Measurements from ENCODE around the gene FOXP3. TPM values are rescaled to one million over a fixed set of nuclear protein-coding genes. Genes with fewer than 3 reads are reported as not detected.
A peak's percentile ranks its signal among the peaks of the same experiment; 100 is the strongest.

The FOXP3 gene
- total RNA-seq, 1 donor from 2014 or later: not detected

DNA sequence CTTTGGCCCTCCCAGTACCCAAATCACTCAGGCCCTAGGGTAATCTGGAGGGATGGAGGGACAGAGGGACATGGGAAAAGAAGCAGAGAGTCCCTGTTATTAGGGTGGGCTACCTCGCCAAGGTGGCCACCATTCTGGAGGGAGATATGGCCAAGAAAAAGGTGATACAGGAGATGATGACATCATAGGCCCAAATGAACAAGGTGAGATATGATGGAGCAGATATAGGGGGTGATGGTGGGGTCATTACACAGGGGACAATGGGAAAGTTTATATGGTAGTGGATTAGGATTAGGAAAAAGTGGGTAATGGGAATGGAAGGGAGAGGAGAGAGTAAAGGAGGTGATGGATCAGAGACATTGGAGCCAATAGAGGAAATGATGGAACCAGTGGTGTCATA is 51.6 kb downstream of the FOXP3 start:
- TF ChIP-seq CTCF (IDR thresholded peaks at IDR 0.05; ENCODE audit: borderline replicate concordance): no peak
- Histone ChIP-seq H3K36me3 (no peaks in the 10 kb centered on the region), H3K27ac (replicated peaks) (no peak overlapping the region), H3K4me3 (no peak overlapping the region), H3K9me3 (replicated peaks) (no peaks in the 10 kb centered on the region), H3K27me3 (ENCODE audit: low read depth) (no peaks in the 10 kb centered on the region), H3K4me1 (no peaks in the 10 kb centered on the region)
- no peak for DNase-seq
- intact Hi-C loops (cut with micrococcal nuclease): no loop called here

DNA sequence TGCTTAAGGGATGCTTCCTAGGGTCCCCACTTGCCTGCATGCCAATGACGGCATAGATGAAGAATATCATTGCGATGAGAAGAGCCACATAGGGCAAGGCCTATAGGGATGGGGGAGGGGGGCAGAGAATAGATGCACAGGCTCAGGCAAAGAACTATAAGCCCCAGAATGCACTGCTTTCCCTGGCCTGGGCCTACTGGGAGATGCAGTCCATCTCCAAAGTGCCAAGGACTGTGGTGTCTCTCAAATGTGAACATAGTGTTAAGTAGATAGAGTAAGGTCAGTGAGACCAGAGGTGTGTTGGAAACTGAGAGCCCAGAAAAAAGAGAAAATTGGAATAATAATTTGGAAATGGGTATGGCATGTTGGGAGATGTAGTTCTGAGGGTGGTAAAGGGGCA is 52.3 kb downstream of the FOXP3 start:
- H3K4me1 ChIP-seq: no peaks in the 10 kb centered on the region
- intact Hi-C loops (cut with micrococcal nuclease): no loop called here
- TF ChIP-seq CTCF (IDR thresholded peaks at IDR 0.05; ENCODE audit: borderline replicate concordance): no peak
- no peaks in the 10 kb centered on the region for H3K9me3 ChIP-seq (replicated peaks)
- H3K36me3 ChIP-seq: no peaks in the 10 kb centered on the region
- no peak for DNase-seq
- H3K27me3 ChIP-seq (ENCODE audit: low read depth): no peaks in the 10 kb centered on the region
- no peak overlapping the region for H3K4me3 ChIP-seq
- no peak overlapping the region for H3K27ac ChIP-seq (replicated peaks)

GRCh38 chrX:49211074-49211473 is 53.4 kb downstream of the FOXP3 start:
- no peak for TF ChIP-seq CTCF (IDR thresholded peaks at IDR 0.05; ENCODE audit: borderline replicate concordance)
- intact Hi-C loops (cut with micrococcal nuclease): no loop called here
- H3K4me1 ChIP-seq: no peaks in the 10 kb centered on the region
- H3K9me3 ChIP-seq (replicated peaks): no peaks in the 10 kb centered on the region
- no peak for DNase-seq
- H3K4me3 ChIP-seq: no peak overlapping the region
- no peaks in the 10 kb centered on the region for H3K36me3 ChIP-seq
- no peak overlapping the region for H3K27ac ChIP-seq (replicated peaks)
- no peaks in the 10 kb centered on the region for H3K27me3 ChIP-seq (ENCODE audit: low read depth)

- H3K4me1 ChIP-seq: no peaks in the 10 kb centered on the region
- H3K27ac ChIP-seq (replicated peaks): no peak overlapping the region
- no peaks in the 10 kb centered on the region for H3K9me3 ChIP-seq (replicated peaks)
- no peak for TF ChIP-seq CTCF (IDR thresholded peaks at IDR 0.05; ENCODE audit: borderline replicate concordance)
- no peaks in the 10 kb centered on the region for H3K36me3 ChIP-seq
- H3K4me3 ChIP-seq: no peak overlapping the region
- no peak for DNase-seq
- no peaks in the 10 kb centered on the region for H3K27me3 ChIP-seq (ENCODE audit: low read depth)
- intact Hi-C loops (cut with micrococcal nuclease): no loop called here
These were observed 54.1 kb downstream of the FOXP3 start for GRCh38 chrX:49210406-49210805.

DNA sequence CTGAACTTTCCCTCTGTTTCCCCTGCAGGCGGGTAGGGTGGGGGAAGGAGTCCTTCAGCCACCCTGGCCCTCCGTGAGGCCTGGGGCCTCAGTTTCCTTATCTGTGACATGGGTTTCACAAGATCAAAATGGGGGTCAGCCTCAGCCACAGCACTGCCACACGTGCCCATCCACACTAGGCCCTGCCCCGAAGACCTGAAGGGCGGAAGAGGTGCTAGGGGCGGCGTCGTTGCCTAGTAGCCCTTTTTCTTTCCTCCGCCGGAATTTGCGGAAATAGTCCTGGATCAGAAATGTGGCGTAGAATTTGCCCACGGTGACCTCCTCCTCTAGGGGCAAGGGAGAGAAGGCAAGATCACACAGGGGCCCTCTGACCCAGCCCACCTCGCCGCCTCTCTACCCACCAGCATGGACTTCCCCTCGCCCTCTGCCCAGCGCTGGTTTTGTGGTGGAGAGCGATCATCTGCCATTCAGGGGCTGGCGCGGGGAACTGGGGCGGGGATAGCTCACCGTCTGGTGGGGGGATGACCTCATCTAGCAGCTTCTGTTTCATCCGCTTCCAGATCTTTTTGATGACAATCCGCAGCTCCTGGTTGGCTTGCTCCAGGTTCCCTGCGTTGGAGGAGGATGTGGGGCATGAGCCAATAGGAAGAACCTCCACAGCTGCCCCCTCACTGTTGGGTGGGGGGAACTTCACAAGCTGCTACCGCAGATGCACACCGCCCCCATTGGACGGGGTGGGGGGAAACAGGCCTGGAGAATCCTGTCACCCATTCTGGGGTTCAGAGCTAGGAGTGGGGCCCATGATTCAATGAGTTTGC is 54.9 kb downstream of the FOXP3 start:
- Histone ChIP-seq H3K27ac (replicated peaks) (no peak overlapping the region), H3K27me3 (ENCODE audit: low read depth) (no peaks in the 10 kb centered on the region), H3K9me3 (replicated peaks) (no peaks in the 10 kb centered on the region), H3K4me3 (peak overlapping the region; percentile 25), H3K4me1 (no peaks in the 10 kb centered on the region), H3K36me3 (no peaks in the 10 kb centered on the region)
- no peak for DNase-seq
- intact Hi-C loops (cut with micrococcal nuclease): no loop called here
- TF ChIP-seq CTCF (IDR thresholded peaks at IDR 0.05; ENCODE audit: borderline replicate concordance): no peak
